Activated CD4-positive, alpha-beta memory T cell treated with anti-CD3 and anti-CD28 coated beads, Interleukin-2, amount 10 ng/mL, durations not matched to agents 7 days and 5 days (primary cell): Measurements from ENCODE around the gene CBX5. TPM values are rescaled to one million over a fixed set of nuclear protein-coding genes. Genes with fewer than 3 reads are reported as not detected.
"Not testable (repeated sequence)": the region's sequence is repeated elsewhere in the genome, so short reads cannot be mapped to it uniquely, and the experiment has no call there.

Experiments
- CTCF ChIA-PET: fragments of 350-600 bp; sonication (Branson Sonifier 250); formaldehyde crosslinking; loops from one replicate; lab custom pipeline; 2021; ENCODE audit warnings: antibody characterized with exemption, inconsistent platforms; lab: Charles Lee
- POLR2A ChIA-PET: fragments of 350-600 bp; sonication (Branson Sonifier 250); formaldehyde crosslinking; loops from one replicate; lab custom pipeline; 2021; ENCODE audit warnings: antibody characterized with exemption; lab: Charles Lee
- DNase-seq: peaks from one replicate; pipeline ENCODE4 v3.0.0-alpha.2; 2020
- H3K27ac Mint-ChIP-seq: one replicate; pipeline ENCODE4 v1.8.0; 2021; ENCODE audit warnings: mild to moderate bottlenecking, mixed read lengths
- H3K27me3 Mint-ChIP-seq: one replicate; pipeline ENCODE4 v1.8.0; 2021; ENCODE audit warnings: mixed read lengths
- H3K36me3 Mint-ChIP-seq: one replicate; pipeline ENCODE4 v1.8.0; 2021; ENCODE audit warnings: low read depth, mixed read lengths
- H3K4me1 Mint-ChIP-seq: one replicate; pipeline ENCODE4 v1.8.0; 2021; ENCODE audit warnings: mixed read lengths
- H3K4me3 Mint-ChIP-seq: one replicate; pipeline ENCODE4 v1.8.0; 2021; ENCODE audit warnings: mild to moderate bottlenecking, mixed read lengths
- H3K9me3 Mint-ChIP-seq: one replicate; pipeline ENCODE4 v1.8.0; 2021; ENCODE audit warnings: mixed read lengths
- total RNA-seq, 2 experiments: library from RNA; stranded (reverse); gene quantifications; one replicate each; pipeline ENCODE4 v1.2.3, GENCODE V29; 2021

CBX5 gene
- total RNA-seq, 2 experiments from 2014 or later: 103 to 106 TPM

DNA sequence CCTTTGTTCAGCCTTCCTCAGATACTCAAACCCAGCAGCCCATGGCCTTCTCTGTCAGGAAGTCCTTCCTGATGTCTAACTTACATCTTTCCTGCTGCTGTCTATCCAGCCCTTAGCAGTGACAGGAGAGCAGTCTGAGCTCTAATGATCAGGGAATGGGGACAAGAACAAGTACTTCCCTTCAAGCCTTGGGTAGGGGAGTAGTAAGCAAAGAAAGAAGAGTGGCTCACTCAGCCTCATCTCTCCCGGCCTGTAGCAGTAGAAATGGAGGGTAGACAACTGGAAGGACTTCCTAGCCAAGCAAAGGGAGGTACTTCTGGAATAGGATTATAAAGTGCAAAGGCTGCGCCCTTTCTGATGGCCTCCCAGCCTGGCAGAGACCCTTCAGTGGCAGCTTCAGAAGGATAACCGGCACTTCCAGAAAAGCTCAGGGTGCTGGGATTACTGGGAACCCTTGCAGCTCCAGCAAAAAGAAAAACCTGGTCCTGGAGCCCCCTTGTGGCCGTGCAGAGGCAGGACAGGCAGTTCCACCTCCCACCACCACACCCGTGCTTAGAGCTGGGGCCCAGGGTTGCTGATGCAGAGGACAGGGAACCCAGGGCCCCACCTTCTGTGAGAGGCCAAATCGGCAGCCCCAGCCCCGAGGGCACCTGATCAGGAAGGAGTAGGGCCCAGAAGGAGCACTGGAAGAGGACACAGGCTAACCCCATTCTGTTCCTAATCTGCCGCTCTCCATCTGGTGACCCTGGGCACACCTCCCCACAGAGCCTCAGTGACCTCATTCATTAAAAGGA lies 78.7 kb downstream of the CBX5 start:
- H3K27me3 Mint-ChIP-seq: peaks cover 55% of the 10 kb centered on the region

DNA sequence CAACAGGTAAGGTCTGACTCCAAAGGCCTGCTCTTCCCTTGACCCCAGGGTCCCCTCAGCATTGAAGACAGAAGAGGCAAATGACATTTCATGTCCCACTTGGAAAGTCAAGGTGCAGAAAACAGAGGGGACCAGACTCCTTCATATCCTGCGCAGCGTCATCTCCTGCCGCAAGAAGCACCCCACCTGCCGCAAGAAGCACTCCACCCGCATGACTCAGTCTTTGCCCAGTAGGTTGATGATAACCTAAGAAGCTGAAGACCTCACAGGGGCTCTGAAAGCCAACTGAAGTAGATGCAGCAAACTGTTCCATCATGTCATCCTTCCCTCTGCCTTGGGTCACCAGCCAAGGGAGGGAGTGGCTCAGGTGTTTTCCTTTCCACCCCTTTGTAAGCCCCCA lies 79.5 kb downstream of the CBX5 start:
- H3K4me3 Mint-ChIP-seq: no peak overlapping the region
- peaks cover 54% of the 10 kb centered on the region for H3K27me3 Mint-ChIP-seq
- H3K36me3 Mint-ChIP-seq: no peaks in the 10 kb centered on the region
- ChIA-PET POLR2A (interaction anchor here (1.0 to 1.4 kb wide), 3 partner anchors 9 to 201 kb away, joined by 3 to 4 read pairs (median 3); partner anchors contain the start of genes HOXC5 and HOXC9), CTCF (interaction anchor here (1.0 to 4.4 kb wide), 13 partner anchors 10 to 215 kb away, joined by 3 to 85 read pairs (median 12); partner anchors contain the start of genes HOXC10, HOXC5, HOXC8 and SMUG1)
- DNase-seq: no peak
- no peaks in the 10 kb centered on the region for H3K9me3 Mint-ChIP-seq
- H3K4me1 Mint-ChIP-seq: peaks cover 2% of the 10 kb centered on the region
- H3K27ac Mint-ChIP-seq: no peak overlapping the region

More for the DNA sequence above, 78.7 kb downstream of the CBX5 start:
- Mint-ChIP-seq H3K9me3 (no peaks in the 10 kb centered on the region), H3K36me3 (no peaks in the 10 kb centered on the region), H3K4me3 (no peak overlapping the region), H3K27ac (no peak overlapping the region), H3K4me1 (peaks cover 4% of the 10 kb centered on the region)
- DNase-seq: peak; percentile 69
- ChIA-PET POLR2A (interaction anchor here (1.0 to 1.4 kb wide), 4 partner anchors 10 to 202 kb away, joined by 3 to 4 read pairs (median 3); partner anchors contain the start of genes HOXC5 and HOXC9), CTCF (interaction anchor here (0.5 to 4.4 kb wide), 31 partner anchors 8 to 220 kb away, joined by 3 to 85 read pairs (median 4); partner anchors contain the start of genes HOXC10, HOXC4, HOXC5 and HOXC6)

DNA sequence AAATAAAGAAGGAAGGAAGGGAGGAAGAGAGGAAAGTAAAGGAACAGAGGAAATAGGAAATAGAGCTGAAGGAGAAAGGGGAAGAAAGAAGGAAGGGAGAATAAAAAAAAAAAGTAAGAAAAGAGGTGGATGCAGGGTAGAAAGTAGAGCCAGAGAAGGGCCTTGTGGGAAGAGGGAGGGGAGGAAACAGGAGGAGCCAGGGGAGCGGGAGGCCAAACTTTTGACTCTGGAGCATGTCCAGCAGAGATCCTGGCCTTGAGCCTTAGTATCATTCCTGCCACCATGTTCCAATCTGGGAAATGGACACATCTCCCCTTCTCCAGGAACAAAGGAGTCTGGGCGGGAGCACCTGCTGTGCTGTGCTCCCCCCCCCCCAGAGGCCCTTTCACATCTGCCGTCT lies 80.0 kb downstream of the CBX5 start:
- CTCF ChIA-PET: interaction anchor here (0.7 to 4.4 kb wide), 9 partner anchors 9 to 215 kb away, joined by 4 to 85 read pairs (median 14); partner anchors contain the start of genes HOXC10, HOXC5, HOXC8 and SMUG1
- no peak overlapping the region for H3K27ac Mint-ChIP-seq
- no peaks in the 10 kb centered on the region for H3K36me3 Mint-ChIP-seq
- no peaks in the 10 kb centered on the region for H3K9me3 Mint-ChIP-seq
- H3K4me3 Mint-ChIP-seq: no peak overlapping the region
- peaks cover 55% of the 10 kb centered on the region for H3K27me3 Mint-ChIP-seq
- POLR2A ChIA-PET: no interaction called here
- DNase-seq: no peak
- H3K4me1 Mint-ChIP-seq: peaks cover 2% of the 10 kb centered on the region

DNA sequence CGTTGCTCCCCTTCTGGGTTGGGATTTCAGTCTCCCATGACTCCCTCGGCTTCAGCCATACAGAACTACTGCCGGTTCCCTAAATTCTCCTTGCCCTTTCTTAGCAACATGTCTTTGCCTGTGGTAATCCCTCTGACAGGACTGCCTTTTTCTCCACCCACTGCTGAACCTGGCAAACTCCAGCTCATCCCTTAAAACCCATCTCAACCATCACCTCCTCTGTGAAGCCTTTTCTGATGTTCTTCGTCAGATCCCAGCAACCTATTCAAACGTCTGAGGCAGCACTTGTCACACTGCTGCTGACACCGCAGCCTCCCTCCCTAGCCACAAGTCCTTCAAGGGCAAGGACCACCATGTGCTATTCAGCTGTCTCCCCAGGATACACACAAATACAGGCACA lies 80.9 kb downstream of the CBX5 start:
- no peak for DNase-seq
- no peak overlapping the region for H3K4me3 Mint-ChIP-seq
- H3K27ac Mint-ChIP-seq: no peak overlapping the region
- ChIA-PET POLR2A (no interaction called here), CTCF (interaction anchor here (0.5 to 4.4 kb wide), 6 partner anchors 9 to 170 kb away, joined by 3 to 85 read pairs (median 4); partner anchors contain the start of genes HOXC5 and SMUG1)
- H3K27me3 Mint-ChIP-seq: peaks cover 53% of the 10 kb centered on the region
- no peaks in the 10 kb centered on the region for H3K9me3 Mint-ChIP-seq
- no peaks in the 10 kb centered on the region for H3K36me3 Mint-ChIP-seq
- H3K4me1 Mint-ChIP-seq: peaks cover 2% of the 10 kb centered on the region

- peaks cover 2% of the 10 kb centered on the region for H3K4me1 Mint-ChIP-seq
- no peak overlapping the region for H3K4me3 Mint-ChIP-seq
- no peak overlapping the region for H3K27ac Mint-ChIP-seq
- no peaks in the 10 kb centered on the region for H3K9me3 Mint-ChIP-seq
- CTCF ChIA-PET: interaction anchor here (1.7 to 2.4 kb wide), 2 partner anchors 165 to 180 kb away, joined by 7 read pairs; partner anchors contain the start of gene HOXC5
- no peaks in the 10 kb centered on the region for H3K36me3 Mint-ChIP-seq
- POLR2A ChIA-PET: no interaction called here
- DNase-seq: no peak
- H3K27me3 Mint-ChIP-seq: peaks cover 58% of the 10 kb centered on the region
Observed at GRCh38 chr12:54197431-54197909, 82.5 kb downstream of the CBX5 start.

DNA sequence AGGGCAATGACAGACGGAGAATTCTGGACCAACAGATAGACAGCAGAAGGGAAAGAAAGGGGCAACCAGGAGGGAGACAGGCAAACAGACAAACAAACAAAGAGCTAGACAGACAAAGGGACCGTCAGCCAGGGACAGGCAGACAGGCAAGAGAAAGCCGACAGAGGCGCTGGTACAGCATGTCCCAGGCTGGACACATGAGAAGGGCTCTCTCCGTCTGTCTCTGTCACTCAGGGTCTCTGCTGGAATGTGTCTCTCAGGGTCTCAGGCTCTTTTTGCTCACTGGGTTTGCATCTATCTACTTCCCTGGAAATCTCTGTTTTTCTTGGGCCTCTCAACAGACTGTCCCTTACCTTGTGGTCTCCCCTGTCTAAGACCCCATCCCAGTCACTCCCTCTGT lies 82.9 kb downstream of the CBX5 start:
- H3K9me3 Mint-ChIP-seq: no peaks in the 10 kb centered on the region
- peaks cover 2% of the 10 kb centered on the region for H3K4me1 Mint-ChIP-seq
- no peaks in the 10 kb centered on the region for H3K36me3 Mint-ChIP-seq
- no peak for DNase-seq
- ChIA-PET CTCF (interaction anchor here (1.7 to 2.4 kb wide), 2 partner anchors 164 to 179 kb away, joined by 7 read pairs; partner anchors contain the start of gene HOXC5), POLR2A (no interaction called here)
- H3K4me3 Mint-ChIP-seq: no peak overlapping the region
- H3K27ac Mint-ChIP-seq: no peak overlapping the region
- peaks cover 61% of the 10 kb centered on the region for H3K27me3 Mint-ChIP-seq

DNA sequence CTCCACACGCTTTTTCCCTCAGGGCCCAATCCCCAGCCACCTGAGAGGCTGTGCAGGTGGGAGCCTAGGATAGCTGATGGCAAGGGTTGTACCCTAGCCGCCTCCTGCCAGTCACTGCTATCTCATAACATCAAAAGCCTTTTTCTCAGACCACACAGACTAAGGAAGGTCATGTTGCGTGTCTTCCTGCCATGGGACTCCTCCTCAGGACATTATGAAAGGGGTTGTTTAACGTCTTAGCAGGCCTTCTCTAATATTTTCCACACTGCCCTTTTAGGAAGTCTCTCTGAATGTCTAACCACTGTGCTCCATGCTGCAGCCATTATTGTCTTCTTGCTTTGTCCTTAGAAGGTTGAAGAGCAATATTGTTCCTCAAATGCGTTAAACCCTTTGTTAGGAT lies 83.5 kb downstream of the CBX5 start:
- ChIA-PET CTCF (interaction anchor here (1.7 to 8.1 kb wide), 3 partner anchors 165 to 190 kb away, joined by 7 to 107 read pairs (median 74); partner anchors contain the start of genes HOXC5 and HOXC8), POLR2A (no interaction called here)
- Mint-ChIP-seq H3K36me3 (no peaks in the 10 kb centered on the region), H3K4me1 (peaks cover 4% of the 10 kb centered on the region), H3K27me3 (peaks cover 64% of the 10 kb centered on the region), H3K27ac (no peak overlapping the region), H3K4me3 (no peak overlapping the region), H3K9me3 (no peaks in the 10 kb centered on the region)
- DNase-seq: no peak

DNA sequence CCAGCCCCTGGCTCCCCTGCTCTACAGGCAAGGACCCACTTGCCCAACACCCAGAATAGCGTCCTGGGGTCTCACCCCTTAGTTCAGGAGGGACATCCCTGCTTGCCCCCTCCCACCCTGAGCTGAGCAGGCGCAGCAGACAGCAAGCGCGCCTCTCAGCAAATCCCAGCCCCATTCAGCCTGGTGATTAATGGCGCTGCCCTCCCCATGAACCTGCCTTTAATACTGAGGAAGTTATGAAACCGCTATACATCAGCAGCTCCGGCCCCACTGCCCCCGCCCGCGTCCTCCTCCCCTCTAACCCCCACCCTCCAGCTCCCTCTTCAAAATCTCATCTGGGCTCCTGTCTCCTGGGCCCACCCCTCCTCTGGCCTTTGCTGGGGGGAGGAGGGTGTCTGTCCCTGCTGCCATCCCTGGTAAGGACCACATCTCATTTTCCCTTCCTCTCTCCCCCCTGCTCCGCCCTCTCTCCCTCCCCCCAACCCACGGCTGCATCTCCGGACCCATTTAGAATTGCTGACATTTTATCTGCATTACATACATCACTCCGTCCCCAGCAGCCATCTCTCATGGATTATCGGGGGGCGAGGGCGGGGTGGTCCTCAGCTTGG lies 84.1 kb downstream of the CBX5 start:
- CTCF ChIA-PET: interaction anchor here (7.7 to 8.1 kb wide), 3 partner anchors 12 to 190 kb away, joined by 74 to 107 read pairs (median 79); partner anchors contain the start of genes HOXC5 and HOXC8
- no peak overlapping the region for H3K27ac Mint-ChIP-seq
- no peak overlapping the region for H3K4me3 Mint-ChIP-seq
- DNase-seq: no peak
- H3K36me3 Mint-ChIP-seq: no peaks in the 10 kb centered on the region
- H3K9me3 Mint-ChIP-seq: no peaks in the 10 kb centered on the region
- POLR2A ChIA-PET: interaction anchor here (1.1 kb wide), 1 partner anchor 178 kb away, joined by 3 read pairs; no protein-coding TSS in a partner anchor
- H3K4me1 Mint-ChIP-seq: peaks cover 6% of the 10 kb centered on the region
- H3K27me3 Mint-ChIP-seq: peaks cover 64% of the 10 kb centered on the region

- H3K4me3 Mint-ChIP-seq: no peak overlapping the region
- ChIA-PET CTCF (interaction anchor here (0.8 to 8.1 kb wide), 6 partner anchors 12 to 210 kb away, joined by 3 to 107 read pairs (median 40); partner anchors contain the start of genes HOXC10, HOXC5 and HOXC8), POLR2A (interaction anchor here (1.1 kb wide), 1 partner anchor 177 kb away, joined by 3 read pairs; no protein-coding TSS in a partner anchor)
- DNase-seq: no peak
- H3K27me3 Mint-ChIP-seq: peaks cover 62% of the 10 kb centered on the region
- H3K4me1 Mint-ChIP-seq: peaks cover 6% of the 10 kb centered on the region
- no peaks in the 10 kb centered on the region for H3K36me3 Mint-ChIP-seq
- H3K27ac Mint-ChIP-seq: no peak overlapping the region
- H3K9me3 Mint-ChIP-seq: no peaks in the 10 kb centered on the region
Observed at GRCh38 chr12:54195080-54195736, 84.7 kb downstream of the CBX5 start.

DNA sequence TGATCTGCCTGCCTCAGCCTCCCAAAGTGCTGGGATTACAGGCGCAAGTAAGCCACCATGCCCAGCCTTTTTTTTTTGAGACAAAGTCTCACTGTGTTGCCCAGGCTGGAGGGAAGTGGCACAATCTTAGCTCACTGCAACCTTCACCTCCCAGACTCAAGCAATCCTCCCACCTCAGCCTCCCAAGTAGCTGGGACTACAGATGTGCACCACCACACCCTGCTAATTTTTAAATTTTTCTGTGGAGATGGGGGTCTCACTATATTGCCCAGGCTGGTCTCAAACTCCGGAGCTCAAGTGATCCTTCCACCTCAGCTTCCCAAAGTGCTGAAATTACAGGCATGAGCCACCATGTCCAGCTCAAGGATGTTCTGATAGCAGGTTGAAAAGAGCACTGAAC lies 85.3 kb downstream of the CBX5 start:
- CTCF ChIA-PET: interaction anchor here (0.8 to 8.1 kb wide), 6 partner anchors 13 to 209 kb away, joined by 3 to 107 read pairs (median 40); partner anchors contain the start of genes HOXC10, HOXC5 and HOXC8
- H3K27me3 Mint-ChIP-seq: peaks cover 66% of the 10 kb centered on the region
- POLR2A ChIA-PET: interaction anchor here (1.1 kb wide), 1 partner anchor 177 kb away, joined by 3 read pairs; no protein-coding TSS in a partner anchor

GRCh38 chr12:54193434-54193833 lies 86.5 kb downstream of the CBX5 start:
- DNase-seq: no peak
- H3K36me3 Mint-ChIP-seq: no peaks in the 10 kb centered on the region
- H3K4me3 Mint-ChIP-seq: no peak overlapping the region
- no peaks in the 10 kb centered on the region for H3K9me3 Mint-ChIP-seq
- ChIA-PET POLR2A (no interaction called here), CTCF (interaction anchor here (0.7 to 8.1 kb wide), 5 partner anchors 14 to 187 kb away, joined by 3 to 107 read pairs (median 74); partner anchors contain the start of genes HOXC5 and HOXC8)
- no peak overlapping the region for H3K27ac Mint-ChIP-seq
- peaks cover 60% of the 10 kb centered on the region for H3K27me3 Mint-ChIP-seq
- H3K4me1 Mint-ChIP-seq: peaks cover 14% of the 10 kb centered on the region

More for the DNA sequence above, 85.3 kb downstream of the CBX5 start:
- not testable (repeated sequence) for H3K4me3 Mint-ChIP-seq, H3K36me3 Mint-ChIP-seq, H3K27ac Mint-ChIP-seq, H3K9me3 Mint-ChIP-seq, H3K4me1 Mint-ChIP-seq, DNase-seq
